22Rv1 (cell line): ENCODE data around the gene HCN1.

Experiments used
- ZFX ChIP-seq: fragments of 450-650 bp; IDR thresholded peaks from 2 replicates; pipeline ENCODE4 v1.6.1; 2017; ENCODE audit warnings: antibody characterized with exemption, borderline replicate concordance
- TF ChIP-seq, protein P1 (sequence below): fragments of 450-650 bp; IDR thresholded peaks from 2 replicates; pipeline ENCODE4 v1.5.1; 2017; ENCODE audit warnings: mild to moderate bottlenecking

DNA sequence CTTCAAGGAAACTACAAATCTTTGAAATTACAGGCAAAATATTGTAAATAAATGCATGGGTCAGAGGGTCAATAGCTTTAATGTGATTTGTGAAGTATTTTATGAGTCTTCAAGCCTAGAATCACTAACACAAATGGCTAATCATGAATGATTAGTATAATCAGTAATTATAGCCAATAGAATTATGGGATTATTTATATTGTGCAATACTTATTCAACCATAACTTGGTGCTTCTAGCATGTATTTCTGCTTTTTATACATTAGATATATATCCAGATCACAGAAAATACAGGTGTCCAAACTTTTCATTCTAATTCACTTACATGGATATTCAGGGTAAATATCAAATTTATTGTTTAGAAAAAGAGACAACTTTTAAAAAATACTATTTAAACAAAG, 12.1 kb downstream of the HCN1 start:
- TF ChIP-seq, protein P1, sequence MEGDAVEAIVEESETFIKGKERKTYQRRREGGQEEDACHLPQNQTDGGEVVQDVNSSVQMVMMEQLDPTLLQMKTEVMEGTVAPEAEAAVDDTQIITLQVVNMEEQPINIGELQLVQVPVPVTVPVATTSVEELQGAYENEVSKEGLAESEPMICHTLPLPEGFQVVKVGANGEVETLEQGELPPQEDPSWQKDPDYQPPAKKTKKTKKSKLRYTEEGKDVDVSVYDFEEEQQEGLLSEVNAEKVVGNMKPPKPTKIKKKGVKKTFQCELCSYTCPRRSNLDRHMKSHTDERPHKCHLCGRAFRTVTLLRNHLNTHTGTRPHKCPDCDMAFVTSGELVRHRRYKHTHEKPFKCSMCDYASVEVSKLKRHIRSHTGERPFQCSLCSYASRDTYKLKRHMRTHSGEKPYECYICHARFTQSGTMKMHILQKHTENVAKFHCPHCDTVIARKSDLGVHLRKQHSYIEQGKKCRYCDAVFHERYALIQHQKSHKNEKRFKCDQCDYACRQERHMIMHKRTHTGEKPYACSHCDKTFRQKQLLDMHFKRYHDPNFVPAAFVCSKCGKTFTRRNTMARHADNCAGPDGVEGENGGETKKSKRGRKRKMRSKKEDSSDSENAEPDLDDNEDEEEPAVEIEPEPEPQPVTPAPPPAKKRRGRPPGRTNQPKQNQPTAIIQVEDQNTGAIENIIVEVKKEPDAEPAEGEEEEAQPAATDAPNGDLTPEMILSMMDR, result no peak
- no peak for TF ChIP-seq ZFX
